ENCODE data around the gene TTC4. TPM values are rescaled to one million over a fixed set of nuclear protein-coding genes. Genes with fewer than 3 reads are reported as not detected.
"Not testable (repeated sequence)": the region's sequence is repeated elsewhere in the genome, so short reads cannot be mapped to it uniquely, and the experiment has no call there.

Gene TTC4
- total RNA-seq, 4 donors from 2014 or later, result 14.6 to 29.7 (median 20.8) TPM

- Histone ChIP-seq H3K4me1 (peaks cover 0 to 13% (median 6%) of the 10 kb centered on the region in 4 donors), H3K9me3 (no peaks in the 10 kb centered on the region), H3K36me3 (no peaks in the 10 kb centered on the region), H3K4me3 (no peak overlapping the region), H3K27me3 (no peaks in the 10 kb centered on the region), H3K27ac (no peak overlapping the region)
- TF ChIP-seq POLR2A (IDR thresholded peaks at IDR 0.05) (no peak), CTCF (IDR thresholded peaks at IDR 0.05) (no peak), EP300 (IDR thresholded peaks at IDR 0.05) (no peak)
- DNase-seq (ENCODE audit: low spot score in 2 of 2), result no peak
- WGBS, 2 donors, result 71 to 83% methylated on average over 5 of the region's 5 CpGs
These were observed 52.4 kb downstream of the TTC4 start for GRCh38 chr1:54768093-54768492.

DNA sequence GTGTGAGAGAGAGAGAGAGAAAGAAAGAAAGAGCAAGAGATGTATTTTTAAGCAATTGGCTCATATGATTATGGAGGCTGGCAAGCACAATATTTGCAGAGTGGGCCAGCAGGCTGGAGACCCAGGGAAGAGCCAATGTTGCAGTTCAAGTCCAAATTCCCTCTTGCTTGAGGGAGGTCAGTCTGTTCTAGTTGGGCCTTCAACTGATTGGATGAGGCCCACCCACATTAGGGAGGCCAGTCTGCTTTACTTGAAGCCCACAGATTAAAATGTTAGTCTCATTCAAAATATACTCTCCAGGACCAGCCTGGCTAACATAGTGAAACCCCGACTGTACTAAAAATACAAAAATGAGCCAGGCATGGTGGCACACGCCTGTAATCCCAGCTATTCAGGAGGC, 57.3 kb downstream of the TTC4 start:
- H3K27ac ChIP-seq, result no peak overlapping the region
- TF ChIP-seq CTCF (IDR thresholded peaks at IDR 0.05) (no peak), POLR2A (IDR thresholded peaks at IDR 0.05) (no peak), EP300 (IDR thresholded peaks at IDR 0.05) (no peak)
- no peak overlapping the region for H3K4me3 ChIP-seq
- H3K36me3 ChIP-seq, result no peaks in the 10 kb centered on the region
- no peaks in the 10 kb centered on the region for H3K9me3 ChIP-seq
- peaks cover 0 to 16% of the 10 kb centered on the region in 2 donors for H3K27me3 ChIP-seq
- 85 to 94% methylated on average over 2 of the region's 2 CpGs for WGBS, 2 donors
- no peaks in the 10 kb centered on the region for H3K4me1 ChIP-seq
- DNase-seq (ENCODE audit: low spot score in 2 of 2), result no peak

DNA sequence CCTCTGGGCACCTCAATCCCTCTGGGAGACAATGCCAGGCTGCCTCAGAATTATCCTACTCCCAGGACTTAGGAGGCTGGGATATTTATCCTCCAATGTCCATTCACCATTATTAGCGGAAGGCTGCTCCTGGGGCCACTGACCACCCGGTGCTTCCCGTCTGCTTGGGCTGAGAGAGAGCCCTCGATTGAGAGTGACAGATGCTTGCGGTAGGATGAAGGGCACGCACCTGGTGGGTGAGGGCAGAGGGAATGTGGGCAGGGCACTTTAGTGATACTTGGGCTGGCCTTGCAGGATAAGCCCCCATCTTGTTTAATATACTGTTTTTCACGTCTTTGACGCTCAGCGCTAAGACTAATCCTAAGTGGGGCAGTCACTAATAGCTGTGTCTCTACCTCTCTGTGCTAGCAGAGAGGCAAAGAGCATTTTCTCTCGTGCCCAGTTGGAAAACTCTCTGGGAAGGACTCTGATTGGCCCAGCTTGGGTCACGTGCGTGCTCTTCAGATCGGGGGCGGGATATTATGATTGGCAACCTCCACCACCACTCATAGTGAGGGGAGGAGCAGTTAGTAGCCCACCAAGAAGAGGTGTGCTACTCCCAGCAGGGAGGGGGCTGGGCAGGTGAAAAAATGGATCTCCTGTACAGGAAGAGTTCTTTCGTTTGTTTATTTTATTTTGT, 59.3 kb downstream of the TTC4 start:
- Histone ChIP-seq H3K27ac (no peak overlapping the region), H3K36me3 (no peaks in the 10 kb centered on the region), H3K4me1 (no peaks in the 10 kb centered on the region), H3K27me3 (peaks cover 0 to 22% of the 10 kb centered on the region in 2 donors), H3K4me3 (no peak overlapping the region), H3K9me3 (no peaks in the 10 kb centered on the region)
- TF ChIP-seq EP300 (IDR thresholded peaks at IDR 0.05) (no peak), POLR2A (IDR thresholded peaks at IDR 0.05) (no peak), CTCF (IDR thresholded peaks at IDR 0.05) (no peak)
- WGBS, 2 donors, result 58 to 63% methylated on average over 15 of the region's 15 CpGs
- no peak for DNase-seq (ENCODE audit: low spot score in 2 of 2)

GRCh38 chr1:54775828-54776721, 60.4 kb downstream of the TTC4 start:
- not testable (repeated sequence) for H3K27ac ChIP-seq; DNase-seq (ENCODE audit: low spot score in 2 of 2); H3K36me3 ChIP-seq; H3K9me3 ChIP-seq; H3K4me1 ChIP-seq; H3K4me3 ChIP-seq
- peaks cover 0 to 31% of the 10 kb centered on the region in 2 donors for H3K27me3 ChIP-seq
- 60 to 64% methylated on average over 16 of the region's 16 CpGs for WGBS, 2 donors

GRCh38 chr1:54777011-54777410, 61.4 kb downstream of the TTC4 start:
- WGBS, 2 donors, result 65 to 76% methylated on average over 4 of the region's 4 CpGs
- Histone ChIP-seq H3K4me1 (peaks cover 0 to 9% (median 0%) of the 10 kb centered on the region in 4 donors), H3K4me3 (no peak overlapping the region), H3K27me3 (peaks cover 0 to 39% of the 10 kb centered on the region in 2 donors), H3K36me3 (no peaks in the 10 kb centered on the region), H3K9me3 (no peaks in the 10 kb centered on the region), H3K27ac (no peak overlapping the region)
- no peak for DNase-seq (ENCODE audit: low spot score in 2 of 2)
- TF ChIP-seq CTCF (IDR thresholded peaks at IDR 0.05), result no peak
- TF ChIP-seq EP300 (IDR thresholded peaks at IDR 0.05), result no peak
- TF ChIP-seq POLR2A (IDR thresholded peaks at IDR 0.05), result no peak

Measured in tibial nerve (tissue), 4 donors.